ENCODE measurements around the gene ARL4A. TPM values are rescaled to one million over a fixed set of nuclear protein-coding genes. Genes with fewer than 3 reads are reported as not detected.

Gene ARL4A
- total and polyA plus RNA-seq, 10 of the 15 experiments (the other 5 are each of a cell fraction or from before 2014, with no cell fraction given): 0.35 to 4.6 (median 2.7) TPM

DNA sequence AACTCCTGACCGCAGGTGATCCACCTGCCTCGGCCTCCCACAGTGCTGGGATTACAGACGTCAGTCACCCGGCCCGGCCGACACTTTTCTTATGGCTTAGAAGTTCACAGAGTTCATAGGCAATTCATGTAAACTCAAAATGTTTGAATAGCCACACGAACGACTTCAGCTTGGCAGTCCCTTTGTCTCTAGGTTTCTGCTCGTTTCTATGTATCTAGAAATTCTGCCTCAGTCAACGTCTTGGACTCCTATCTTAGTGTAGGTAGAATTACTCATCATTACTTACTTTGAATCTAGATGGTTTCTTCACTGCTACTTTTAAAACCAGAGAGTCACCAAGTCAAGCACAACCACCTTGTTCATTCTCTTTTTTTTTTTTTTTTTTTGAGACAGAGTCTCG is 23.7 kb downstream of the ARL4A start:
- BruUV-seq (replicated peaks): no TSS peak
- Histone ChIP-seq H3K4me1 (ENCODE audit: control insufficient read depth, insufficient read depth, low read length) (no peaks in the 10 kb centered on the region), H3K79me2 (ENCODE audit: control insufficient read depth, insufficient read depth, low read length) (no peaks in the 10 kb centered on the region), H3K9me3 (replicated peaks; ENCODE audit: control insufficient read depth, insufficient read depth, low read length) (no peaks in the 10 kb centered on the region), H3K27me3 (replicated peaks in 1 of 2; ENCODE audit: control insufficient read depth in 2 of 2, insufficient read depth in 2 of 2, low read length in 1 of 2) (no peaks in the 10 kb centered on the region), H3K27ac (ENCODE audit: control insufficient read depth, insufficient read depth) (no peak overlapping the region), H3K4me3 (no peak overlapping the region), H3K4me2 (ENCODE audit: control insufficient read depth, insufficient read depth) (no peak overlapping the region), H3K36me3 (ENCODE audit: control insufficient read depth in 2 of 2, insufficient read depth in 2 of 2, low read length in 1 of 2) (no peaks in the 10 kb centered on the region), H2AFZ (ENCODE audit: control insufficient read depth, low read depth, low read length) (no peak overlapping the region), H3K9ac (ENCODE audit: control insufficient read depth, insufficient read depth, low read length) (no peak overlapping the region), H4K20me1 (ENCODE audit: control insufficient read depth, insufficient read depth) (no peaks in the 10 kb centered on the region)
- WGBS (ENCODE audit: insufficient coverage, insufficient replicate concordance, low lambda C conversion rate, missing lambda C conversion rate): 62% methylated on average over 10 of the region's 11 CpGs
- RAD21 ChIA-PET (ENCODE audit: unreplicated experiment): no interaction called here
- SMC1A ChIA-PET (ENCODE audit: uncharacterized antibody, unreplicated experiment): no interaction called here
- POLR2A ChIA-PET: no interaction called here
- FAIRE-seq: no peak
- no peak for DNase-seq (ENCODE audit: low read depth, low spot score)
- CTCF ChIA-PET: no interaction called here
- TF ChIP-seq SMC3 (IDR thresholded peaks at IDR 0.05; ENCODE audit: borderline replicate concordance, low read length) (no peak), IRF4 (IDR thresholded peaks at IDR 0.05; ENCODE audit: low read depth, low read length) (no peak), LARP7 (IDR thresholded peaks at IDR 0.05) (no peak), ZNF622 (IDR thresholded peaks at IDR 0.05) (no peak), ZNF384 (IDR thresholded peaks at IDR 0.05; ENCODE audit: borderline replicate concordance, low read depth, low read length) (no peak), SUZ12 (IDR thresholded peaks at IDR 0.05; ENCODE audit: unreplicated experiment) (no peak), KLF5 (IDR thresholded peaks at IDR 0.05; ENCODE audit: partially characterized antibody) (no peak), ESRRA (IDR thresholded peaks at IDR 0.05; ENCODE audit: low read length) (no peak), HDAC2 (IDR thresholded peaks at IDR 0.05) (no peak), RB1 (IDR thresholded peaks at IDR 0.05; ENCODE audit: borderline replicate concordance) (no peak), TCF12 (IDR thresholded peaks at IDR 0.05; ENCODE audit: low read depth, low read length) (no peak), PML (IDR thresholded peaks at IDR 0.05; ENCODE audit: low read length) (no peak), TCF7 (IDR thresholded peaks at IDR 0.05; ENCODE audit: borderline replicate concordance) (no peak), BRCA1 (IDR thresholded peaks at IDR 0.05; ENCODE audit: low read depth, low read length) (no peak), IKZF1 (conservative IDR thresholded peaks at IDR 0.05) (no peak)
- TF ChIP-seq, protein P1, sequence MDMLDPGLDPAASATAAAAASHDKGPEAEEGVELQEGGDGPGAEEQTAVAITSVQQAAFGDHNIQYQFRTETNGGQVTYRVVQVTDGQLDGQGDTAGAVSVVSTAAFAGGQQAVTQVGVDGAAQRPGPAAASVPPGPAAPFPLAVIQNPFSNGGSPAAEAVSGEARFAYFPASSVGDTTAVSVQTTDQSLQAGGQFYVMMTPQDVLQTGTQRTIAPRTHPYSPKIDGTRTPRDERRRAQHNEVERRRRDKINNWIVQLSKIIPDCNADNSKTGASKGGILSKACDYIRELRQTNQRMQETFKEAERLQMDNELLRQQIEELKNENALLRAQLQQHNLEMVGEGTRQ (IDR thresholded peaks at IDR 0.05; ENCODE audit: borderline replicate concordance, low read depth, low read length): no peak
- TF ChIP-seq, protein P2, sequence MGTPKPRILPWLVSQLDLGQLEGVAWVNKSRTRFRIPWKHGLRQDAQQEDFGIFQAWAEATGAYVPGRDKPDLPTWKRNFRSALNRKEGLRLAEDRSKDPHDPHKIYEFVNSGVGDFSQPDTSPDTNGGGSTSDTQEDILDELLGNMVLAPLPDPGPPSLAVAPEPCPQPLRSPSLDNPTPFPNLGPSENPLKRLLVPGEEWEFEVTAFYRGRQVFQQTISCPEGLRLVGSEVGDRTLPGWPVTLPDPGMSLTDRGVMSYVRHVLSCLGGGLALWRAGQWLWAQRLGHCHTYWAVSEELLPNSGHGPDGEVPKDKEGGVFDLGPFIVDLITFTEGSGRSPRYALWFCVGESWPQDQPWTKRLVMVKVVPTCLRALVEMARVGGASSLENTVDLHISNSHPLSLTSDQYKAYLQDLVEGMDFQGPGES (IDR thresholded peaks at IDR 0.05): no peak
- TF ChIP-seq, protein P3, sequence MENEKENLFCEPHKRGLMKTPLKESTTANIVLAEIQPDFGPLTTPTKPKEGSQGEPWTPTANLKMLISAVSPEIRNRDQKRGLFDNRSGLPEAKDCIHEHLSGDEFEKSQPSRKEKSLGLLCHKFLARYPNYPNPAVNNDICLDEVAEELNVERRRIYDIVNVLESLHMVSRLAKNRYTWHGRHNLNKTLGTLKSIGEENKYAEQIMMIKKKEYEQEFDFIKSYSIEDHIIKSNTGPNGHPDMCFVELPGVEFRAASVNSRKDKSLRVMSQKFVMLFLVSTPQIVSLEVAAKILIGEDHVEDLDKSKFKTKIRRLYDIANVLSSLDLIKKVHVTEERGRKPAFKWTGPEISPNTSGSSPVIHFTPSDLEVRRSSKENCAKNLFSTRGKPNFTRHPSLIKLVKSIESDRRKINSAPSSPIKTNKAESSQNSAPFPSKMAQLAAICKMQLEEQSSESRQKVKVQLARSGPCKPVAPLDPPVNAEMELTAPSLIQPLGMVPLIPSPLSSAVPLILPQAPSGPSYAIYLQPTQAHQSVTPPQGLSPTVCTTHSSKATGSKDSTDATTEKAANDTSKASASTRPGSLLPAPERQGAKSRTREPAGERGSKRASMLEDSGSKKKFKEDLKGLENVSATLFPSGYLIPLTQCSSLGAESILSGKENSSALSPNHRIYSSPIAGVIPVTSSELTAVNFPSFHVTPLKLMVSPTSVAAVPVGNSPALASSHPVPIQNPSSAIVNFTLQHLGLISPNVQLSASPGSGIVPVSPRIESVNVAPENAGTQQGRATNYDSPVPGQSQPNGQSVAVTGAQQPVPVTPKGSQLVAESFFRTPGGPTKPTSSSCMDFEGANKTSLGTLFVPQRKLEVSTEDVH (IDR thresholded peaks at IDR 0.05; ENCODE audit: low read depth, partially characterized antibody): no peak
- in situ Hi-C loops (cut with MboI) (no loop called here), intact Hi-C loops (cut with micrococcal nuclease; ENCODE audit: unreplicated experiment) (no loop called here)
- ATAC-seq: no peak
